ENCODE results near the gene CCL7. TPM values are rescaled to one million over a fixed set of nuclear protein-coding genes. Genes with fewer than 3 reads are reported as not detected.

Gene CCL7
- total RNA-seq, 2 donors from 2014 or later: not detected

DNA sequence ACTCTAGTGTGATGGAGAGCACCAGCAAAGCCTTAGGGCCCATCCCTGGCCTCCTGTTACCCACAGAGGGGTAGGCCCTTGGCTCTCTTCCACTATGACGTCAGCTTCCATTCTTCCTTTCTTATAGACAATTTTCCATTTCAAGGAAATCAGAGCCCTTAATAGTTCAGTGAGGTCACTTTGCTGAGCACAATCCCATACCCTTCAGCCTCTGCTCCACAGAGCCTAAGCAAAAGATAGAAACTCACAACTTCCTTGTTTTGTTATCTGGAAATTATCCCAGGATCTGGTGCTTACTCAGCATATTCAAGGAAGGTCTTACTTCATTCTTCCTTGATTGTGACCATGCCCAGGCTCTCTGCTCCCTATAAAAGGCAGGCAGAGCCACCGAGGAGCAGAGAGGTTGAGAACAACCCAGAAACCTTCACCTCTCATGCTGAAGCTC is 49.0 kb downstream of the CCL7 start, which contains the start of gene CCL8:
CCL8 (plus strand) TSS at position 397 of the 445 bp plus-strand sequence. CDS start 67 bp downstream, outside the sequence.
- 96 to 100% methylated on average over 1 to 2 of the region's 2 CpGs for WGBS, 2 experiments (ENCODE audit: insufficient coverage in 1 of 2, insufficient read length in 1 of 2)
- no peak within 1 kb of the TSS for H3K4me3 ChIP-seq (ENCODE audit: low read length)
- Mint-ChIP-seq H3K4me3 (no peak within 1 kb of the TSS), H3K9me3 (no peaks in the 10 kb centered on the region), H3K36me3 (ENCODE audit: low read depth) (no peaks in the 10 kb centered on the region), H3K27ac (no peak within 1 kb of the TSS), H3K4me1 (no peaks in the 10 kb centered on the region), H3K27me3 (ENCODE audit: insufficient read depth) (peaks cover 13% of the 10 kb centered on the region)
- no peaks in the 10 kb centered on the region for H3K9me3 ChIP-seq (ENCODE audit: control insufficient read depth, low read length)
- no peaks in the 10 kb centered on the region for H3K4me1 ChIP-seq (ENCODE audit: control insufficient read depth, insufficient read depth, low read length)
- TF ChIP-seq, protein P1, sequence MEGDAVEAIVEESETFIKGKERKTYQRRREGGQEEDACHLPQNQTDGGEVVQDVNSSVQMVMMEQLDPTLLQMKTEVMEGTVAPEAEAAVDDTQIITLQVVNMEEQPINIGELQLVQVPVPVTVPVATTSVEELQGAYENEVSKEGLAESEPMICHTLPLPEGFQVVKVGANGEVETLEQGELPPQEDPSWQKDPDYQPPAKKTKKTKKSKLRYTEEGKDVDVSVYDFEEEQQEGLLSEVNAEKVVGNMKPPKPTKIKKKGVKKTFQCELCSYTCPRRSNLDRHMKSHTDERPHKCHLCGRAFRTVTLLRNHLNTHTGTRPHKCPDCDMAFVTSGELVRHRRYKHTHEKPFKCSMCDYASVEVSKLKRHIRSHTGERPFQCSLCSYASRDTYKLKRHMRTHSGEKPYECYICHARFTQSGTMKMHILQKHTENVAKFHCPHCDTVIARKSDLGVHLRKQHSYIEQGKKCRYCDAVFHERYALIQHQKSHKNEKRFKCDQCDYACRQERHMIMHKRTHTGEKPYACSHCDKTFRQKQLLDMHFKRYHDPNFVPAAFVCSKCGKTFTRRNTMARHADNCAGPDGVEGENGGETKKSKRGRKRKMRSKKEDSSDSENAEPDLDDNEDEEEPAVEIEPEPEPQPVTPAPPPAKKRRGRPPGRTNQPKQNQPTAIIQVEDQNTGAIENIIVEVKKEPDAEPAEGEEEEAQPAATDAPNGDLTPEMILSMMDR (conservative IDR thresholded peaks at IDR 0.05): no peak
- no peak within 1 kb of the TSS for H3K9ac ChIP-seq (ENCODE audit: extremely low read depth, low read length, poor library complexity, severe bottlenecking)
- DNase-seq: no peak
- H3K27me3 ChIP-seq (ENCODE audit: control insufficient read depth, insufficient read depth, low read length, poor library complexity, severe bottlenecking): no peaks in the 10 kb centered on the region
- no peak within 1 kb of the TSS for H3K27ac ChIP-seq (ENCODE audit: low read depth, low read length)
- no peaks in the 10 kb centered on the region for H3K36me3 ChIP-seq (ENCODE audit: control insufficient read depth, insufficient read depth, low read length)

Other genes with a start within 250 kb of the CCL7 start
- gene CCL2, start 14.9 kb upstream of the CCL7 start, total RNA-seq: 10 to 100 TPM; 23.8 to 61.4 TPM
- not detected for gene CCL11, start 15.5 kb downstream of the CCL7 start, total RNA-seq
- gene CCL8, start 49.2 kb downstream of the CCL7 start, total RNA-seq: not detected
- gene CCL13, start 86.3 kb downstream of the CCL7 start, total RNA-seq: not detected
- gene CCL1, start 93.0 kb downstream of the CCL7 start, total RNA-seq: not detected

Measured in endodermal cell (in vitro differentiated cells).